HG03095 (cell line): Measurements from ENCODE around the gene WDR48.

Experiments
- ATAC-seq: cut with Tn5 transposase; IDR thresholded peaks from one replicate; pipeline ENCODE4 v1.9.1; 2021; ENCODE audit warnings: moderate library complexity; ENCODE audit not compliant: unreplicated experiment

WDR48 gene

DNA sequence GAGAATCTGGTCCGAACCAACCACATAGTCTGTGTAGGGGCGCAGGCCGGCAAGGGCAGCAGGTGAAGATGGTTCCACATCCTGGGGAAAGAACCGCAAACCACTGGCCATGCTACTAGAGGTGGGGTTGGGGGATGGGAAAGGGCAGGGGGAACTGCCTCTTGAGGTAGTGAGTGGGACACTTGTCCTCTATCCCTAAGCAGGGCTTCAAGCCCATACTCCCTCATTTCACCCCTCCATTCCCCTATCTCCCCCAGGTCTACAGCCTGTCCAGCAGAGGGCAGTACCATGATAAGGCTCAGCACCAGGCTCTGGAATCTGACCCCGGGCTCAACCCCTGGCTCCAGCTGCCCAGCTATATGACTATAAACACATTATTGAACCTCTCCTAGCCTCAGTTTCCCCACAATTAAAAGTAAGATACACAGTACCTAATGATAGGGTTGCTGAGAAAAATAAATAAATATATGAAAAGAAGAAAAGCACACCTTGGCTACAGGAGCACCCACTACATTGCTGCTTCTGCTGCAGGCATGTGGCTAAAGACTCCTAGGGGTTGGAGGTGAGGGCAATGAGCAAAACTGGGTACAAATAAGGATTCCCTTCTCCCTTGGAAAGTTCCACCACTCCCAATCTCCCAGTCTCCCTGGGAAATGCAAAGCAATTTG lies 49.3 kb downstream of the WDR48 start:
- ATAC-seq: no peak

DNA sequence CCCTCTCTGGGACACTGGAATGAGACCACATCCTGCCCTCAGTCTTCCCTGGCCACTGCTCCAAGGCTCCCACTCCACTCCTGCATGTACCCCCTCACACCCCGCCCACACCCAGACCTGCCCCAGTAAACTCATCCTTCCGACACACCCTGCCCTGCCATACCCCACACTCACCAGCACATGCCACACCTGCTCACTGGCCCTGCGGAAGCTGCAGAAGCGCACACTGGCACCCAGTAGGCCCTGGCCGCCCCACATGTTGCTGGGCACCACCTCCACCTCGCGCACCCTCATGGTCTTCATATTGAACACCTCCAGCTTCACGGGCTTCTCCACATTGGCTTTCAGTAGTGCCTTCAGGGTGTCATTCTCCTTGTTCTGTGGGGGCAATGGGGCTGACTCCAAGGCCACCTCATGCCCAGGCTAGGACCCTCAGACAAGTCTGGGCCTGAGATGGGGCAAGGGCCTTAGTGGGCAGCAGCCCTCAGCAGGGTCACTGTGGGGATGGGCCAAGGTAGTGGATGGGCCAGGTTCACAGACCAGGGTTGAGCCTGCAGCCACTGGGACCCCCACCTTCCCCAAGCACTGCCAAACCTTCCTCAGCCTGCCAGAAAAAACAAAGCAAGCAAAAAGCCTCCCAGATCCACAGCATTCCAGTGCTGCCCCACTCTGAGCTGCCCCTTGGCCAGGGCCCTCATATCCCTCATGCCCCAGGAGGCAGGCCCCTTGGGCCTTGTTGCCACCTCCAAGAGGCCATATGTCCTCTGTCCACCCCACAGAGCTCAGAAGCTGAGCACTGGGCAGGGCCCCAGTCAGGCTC lies 50.9 kb downstream of the WDR48 start:
- ATAC-seq: no peak

DNA sequence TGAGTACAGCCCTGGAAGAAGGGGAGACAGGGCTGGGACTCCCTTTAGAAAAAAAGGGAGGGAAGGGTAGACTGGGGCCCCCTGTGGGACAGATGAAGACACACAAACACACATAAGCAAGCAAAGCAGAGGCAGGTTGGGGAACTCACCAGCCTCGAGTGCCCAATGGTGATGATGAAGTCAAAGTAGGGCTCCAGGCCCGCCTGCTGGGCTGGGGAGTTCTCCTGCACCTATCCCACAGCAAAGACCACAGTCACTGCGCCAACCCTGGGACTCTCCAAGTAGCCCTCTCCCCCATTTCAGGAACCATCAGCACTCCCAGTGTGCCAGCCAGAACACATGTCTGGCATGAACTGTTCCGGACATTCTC lies 51.5 kb downstream of the WDR48 start:
- no peak for ATAC-seq

DNA sequence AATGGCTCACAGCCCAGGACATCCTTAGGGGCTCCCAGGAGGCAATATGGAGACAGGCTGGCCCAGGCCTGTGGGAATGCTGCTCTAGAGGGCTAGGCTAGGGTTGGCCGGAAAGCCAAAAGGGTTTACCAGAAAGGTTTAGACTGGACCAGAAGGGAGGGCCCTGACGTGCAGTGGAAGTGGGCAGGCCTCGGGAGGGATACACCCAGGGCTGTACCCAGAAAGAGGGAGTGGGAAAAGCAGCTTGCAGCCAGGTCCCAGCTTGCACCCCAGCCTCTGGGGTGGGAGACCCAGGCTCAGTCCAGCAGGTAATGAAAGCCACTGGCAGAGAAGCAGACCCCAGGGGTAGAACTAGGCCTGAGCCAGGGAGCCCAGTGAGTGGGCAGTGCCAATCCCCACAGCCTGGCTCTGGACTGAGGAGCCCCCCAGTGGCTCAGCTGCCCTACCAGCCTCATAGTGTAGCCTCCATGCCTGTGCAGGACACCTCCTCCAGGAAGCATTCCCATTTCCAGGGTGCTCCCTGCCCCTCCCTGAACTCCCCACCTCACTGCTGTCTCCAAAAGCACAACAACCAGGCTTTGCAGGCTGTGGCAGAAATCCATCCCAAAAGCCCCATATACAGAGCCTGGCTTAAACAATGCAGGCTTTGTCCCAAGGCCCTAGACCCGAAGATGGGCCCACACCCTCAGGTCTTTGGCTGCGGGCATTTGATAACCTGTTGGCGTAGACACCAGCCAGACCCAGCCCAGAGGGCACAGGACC lies 52.2 kb downstream of the WDR48 start:
- no peak for ATAC-seq

- no peak for ATAC-seq
Observed at GRCh38 chr3:39104961-39105686, 53.3 kb downstream of the WDR48 start.

DNA sequence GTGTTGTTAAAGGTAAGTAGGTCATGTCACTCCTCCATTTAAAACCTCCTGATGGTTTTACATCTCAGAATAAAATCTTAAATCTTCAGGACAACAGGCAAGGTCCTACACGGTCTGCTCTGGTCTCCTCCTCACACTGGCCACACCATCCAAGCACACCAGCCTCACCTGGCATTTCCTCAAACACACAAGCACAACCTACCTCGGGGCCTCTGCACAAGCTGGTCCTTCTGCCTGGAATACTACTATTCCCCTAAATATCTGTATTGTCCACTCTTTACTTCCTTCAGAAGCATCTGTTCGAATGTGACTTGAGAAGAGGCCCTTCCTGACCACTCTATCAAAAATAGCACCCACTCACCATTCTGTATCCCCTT lies 53.9 kb downstream of the WDR48 start:
- no peak for ATAC-seq

GRCh38 chr3:39106281-39106811 lies 54.5 kb downstream of the WDR48 start:
- ATAC-seq: no peak

- peak; percentile 4 for ATAC-seq
Observed at GRCh38 chr3:39106851-39107387, 55.1 kb downstream of the WDR48 start.

DNA sequence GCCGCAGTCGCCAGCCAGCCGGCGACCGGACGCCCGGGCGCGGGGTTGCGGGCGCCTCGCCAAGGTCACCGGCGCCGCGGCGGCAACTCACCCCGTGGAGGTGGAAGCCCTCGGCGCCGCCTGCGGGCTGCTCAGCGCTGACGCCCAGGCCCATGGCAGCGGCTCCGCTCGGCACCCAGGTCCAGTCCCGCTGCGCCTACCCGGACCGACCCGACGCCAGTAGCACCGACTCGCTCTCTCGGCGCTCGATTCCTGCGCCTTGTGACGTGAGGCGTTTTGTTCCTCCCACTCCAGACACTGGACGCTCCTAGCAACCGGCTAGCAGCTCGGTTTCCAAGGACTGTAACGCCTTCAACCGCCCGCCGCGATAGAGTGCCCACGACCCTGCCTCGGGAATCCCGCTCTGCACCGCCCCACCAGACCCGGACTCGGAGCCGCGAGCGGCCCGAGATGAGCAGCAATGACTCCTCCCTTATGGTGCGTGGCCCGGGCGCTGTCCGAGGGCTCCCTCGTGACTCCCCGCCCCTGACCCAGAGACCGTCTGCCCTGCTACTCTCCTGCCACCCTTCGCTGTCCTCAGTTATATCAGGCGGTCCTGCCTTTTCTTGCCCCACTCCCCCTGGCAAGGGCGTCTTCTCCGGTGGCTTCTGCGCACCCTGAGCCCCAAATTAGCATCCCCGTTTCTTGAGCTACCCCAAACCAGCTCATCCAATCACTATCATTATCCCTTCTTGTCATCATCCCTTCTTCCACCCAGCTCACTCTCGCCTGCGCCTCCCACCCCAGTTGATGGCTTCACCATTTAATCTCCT lies 55.8 kb downstream of the WDR48 start, which contains the start of the genes GORASP1 and TTC21A:
Gene GORASP1 (minus strand): TSS at position 240 of the 812 bp plus-strand sequence. CDS start 86 bp downstream, at position 154.
Gene TTC21A (plus strand): TSS at position 293 of the 812 bp plus-strand sequence. CDS start 158 bp downstream, at position 451.
- ATAC-seq: peak; percentile 50

- ATAC-seq: peak; percentile 72
Observed at GRCh38 chr3:39108200-39108710, 56.4 kb downstream of the WDR48 start.

DNA sequence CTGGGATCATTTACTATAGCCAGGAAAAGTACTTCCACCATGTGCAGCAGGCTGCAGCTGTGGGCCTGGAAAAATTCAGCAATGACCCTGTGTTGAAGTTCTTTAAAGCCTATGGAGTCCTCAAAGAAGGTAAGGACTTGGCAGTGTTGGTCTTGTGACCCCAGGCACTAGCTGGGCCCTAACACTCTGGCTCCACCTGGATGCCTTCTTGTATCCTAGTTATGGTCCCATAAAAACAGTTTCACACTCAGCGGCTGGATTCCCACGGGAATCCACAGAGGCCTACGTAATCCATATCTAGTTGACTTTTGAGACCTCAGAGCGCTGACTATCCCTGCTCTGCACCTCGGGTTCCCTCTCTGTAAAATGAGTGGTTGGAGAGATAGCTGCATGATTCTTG lies 57.3 kb downstream of the WDR48 start:
- no peak for ATAC-seq

GRCh38 chr3:39110041-39110639 lies 58.3 kb downstream of the WDR48 start:
- no peak for ATAC-seq

GRCh38 chr3:39112113-39112512 lies 60.3 kb downstream of the WDR48 start:
- no peak for ATAC-seq

DNA sequence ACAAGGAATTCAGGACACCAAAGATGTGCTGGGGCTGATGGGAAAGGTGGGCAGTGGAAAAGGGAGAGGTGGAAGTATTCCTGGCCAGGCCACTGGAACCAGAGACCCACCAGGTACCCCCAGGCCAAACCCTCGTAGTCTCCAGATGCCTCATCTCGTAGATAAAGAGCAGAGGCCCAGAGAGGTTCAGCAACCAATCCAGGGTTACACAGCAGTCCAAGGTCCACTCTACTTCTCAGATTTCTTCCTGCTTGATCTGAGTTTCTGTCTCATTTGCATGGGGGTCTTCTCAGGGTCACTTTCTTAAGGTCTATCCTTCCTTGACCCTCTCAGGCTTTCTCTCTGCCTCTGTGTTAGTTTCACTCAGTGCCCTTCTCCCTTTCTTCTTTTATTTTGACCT lies 60.7 kb downstream of the WDR48 start:
- ATAC-seq: no peak

GRCh38 chr3:39113291-39113690 lies 61.5 kb downstream of the WDR48 start:
- ATAC-seq: no peak

DNA sequence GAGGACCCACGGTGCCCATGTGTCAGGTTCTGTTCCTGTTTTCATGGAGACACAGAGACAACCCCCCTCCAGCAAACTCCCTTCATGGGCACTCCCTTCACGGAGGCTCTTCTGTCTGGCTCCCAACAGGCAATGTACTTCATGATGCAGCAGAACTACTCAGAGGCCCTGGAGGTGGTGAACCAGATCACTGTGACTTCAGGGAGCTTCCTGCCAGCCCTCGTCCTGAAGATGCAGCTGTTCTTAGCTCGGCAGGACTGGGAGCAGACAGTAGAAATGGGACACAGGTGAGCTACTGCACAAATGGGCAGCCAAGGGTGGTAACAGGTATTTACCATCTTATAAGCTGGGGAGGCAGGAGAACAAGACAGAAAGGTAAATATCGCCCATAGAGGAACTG lies 62.6 kb downstream of the WDR48 start:
- ATAC-seq: no peak

GRCh38 chr3:39115870-39116269 lies 64.1 kb downstream of the WDR48 start:
- ATAC-seq: no peak

DNA sequence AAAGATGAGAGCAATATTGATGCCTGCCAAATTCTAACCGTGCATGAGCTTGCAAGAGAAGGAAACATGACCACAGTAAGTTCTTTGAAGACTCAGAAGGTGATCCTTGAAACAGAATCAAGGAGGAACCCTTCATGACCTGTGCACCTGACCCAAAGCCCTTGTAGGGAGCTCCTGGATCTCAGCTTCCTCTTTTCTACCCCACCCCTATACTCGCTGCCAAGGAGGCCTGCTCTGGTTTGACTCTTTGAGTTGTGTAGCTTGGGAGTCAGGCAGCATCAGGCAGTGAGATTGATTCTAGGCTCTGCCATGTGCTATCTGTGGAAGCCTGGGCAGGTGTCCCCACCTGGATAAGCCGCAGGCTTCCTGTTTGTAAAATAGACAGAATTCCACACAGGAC lies 66.3 kb downstream of the WDR48 start:
- no peak for ATAC-seq
